ENCODE results near the gene OSBPL6.

- TF ChIP-seq, protein P1, sequence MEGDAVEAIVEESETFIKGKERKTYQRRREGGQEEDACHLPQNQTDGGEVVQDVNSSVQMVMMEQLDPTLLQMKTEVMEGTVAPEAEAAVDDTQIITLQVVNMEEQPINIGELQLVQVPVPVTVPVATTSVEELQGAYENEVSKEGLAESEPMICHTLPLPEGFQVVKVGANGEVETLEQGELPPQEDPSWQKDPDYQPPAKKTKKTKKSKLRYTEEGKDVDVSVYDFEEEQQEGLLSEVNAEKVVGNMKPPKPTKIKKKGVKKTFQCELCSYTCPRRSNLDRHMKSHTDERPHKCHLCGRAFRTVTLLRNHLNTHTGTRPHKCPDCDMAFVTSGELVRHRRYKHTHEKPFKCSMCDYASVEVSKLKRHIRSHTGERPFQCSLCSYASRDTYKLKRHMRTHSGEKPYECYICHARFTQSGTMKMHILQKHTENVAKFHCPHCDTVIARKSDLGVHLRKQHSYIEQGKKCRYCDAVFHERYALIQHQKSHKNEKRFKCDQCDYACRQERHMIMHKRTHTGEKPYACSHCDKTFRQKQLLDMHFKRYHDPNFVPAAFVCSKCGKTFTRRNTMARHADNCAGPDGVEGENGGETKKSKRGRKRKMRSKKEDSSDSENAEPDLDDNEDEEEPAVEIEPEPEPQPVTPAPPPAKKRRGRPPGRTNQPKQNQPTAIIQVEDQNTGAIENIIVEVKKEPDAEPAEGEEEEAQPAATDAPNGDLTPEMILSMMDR (IDR thresholded peaks at IDR 0.05) = no peak
- TF ChIP-seq POLR2A (IDR thresholded peaks at IDR 0.05) = no peak
Measured at GRCh38 chr2:178374865-178375264, 180.6 kb downstream of the OSBPL6 start.

Data from gastroesophageal sphincter (tissue), 3 donors.